Measurements from ENCODE around the gene TTN.

GRCh38 chr2:178602901-178603300, 204.3 kb downstream of the TTN start:
- TF ChIP-seq CTCF (IDR thresholded peaks at IDR 0.05) (no peak), EP300 (IDR thresholded peaks at IDR 0.05) (no peak), POLR2AphosphoS5 (IDR thresholded peaks at IDR 0.05) (no peak)

All from upper lobe of left lung (tissue), 4 donors.